Nephron (organoid): ENCODE data around the gene RBM19.

ENCODE experiments used
- H3K27ac Mint-ChIP-seq, 3 experiments: 2 replicates each; pipeline ENCODE4 v1.8.0; 2020; ENCODE audit warnings: mixed read lengths in 3 of 3, mild to moderate bottlenecking in 2 of 3, moderate library complexity in 1 of 3
- H3K27me3 Mint-ChIP-seq: 2 replicates; pipeline ENCODE4 v1.8.0; 2021; ENCODE audit warnings: low read depth, mild to moderate bottlenecking, moderate library complexity, mixed read lengths
- H3K36me3 Mint-ChIP-seq: 2 replicates; pipeline ENCODE4 v1.8.0; 2020; ENCODE audit warnings: low read depth, mixed read lengths
- H3K4me1 Mint-ChIP-seq: 2 replicates; pipeline ENCODE4 v1.8.0; 2020; ENCODE audit warnings: mixed read lengths
- H3K4me3 Mint-ChIP-seq, 3 experiments: 2 replicates each; pipeline ENCODE4 v1.8.0; 2020; ENCODE audit warnings: mild to moderate bottlenecking in 3 of 3, mixed read lengths in 3 of 3, moderate library complexity in 2 of 3
- H3K9me3 Mint-ChIP-seq: 2 replicates; pipeline ENCODE4 v1.8.0; 2020; ENCODE audit warnings: mixed read lengths
- CTCF ChIP-seq, 3 experiments: fragments of 200-600 bp; sonication (generic); IDR thresholded peaks; one replicate each; pipeline ENCODE4 v1.5.0; 2021; ENCODE audit warnings: antibody characterized with exemption in 3 of 3; ENCODE audit not compliant: unreplicated experiment in 3 of 3

RBM19 gene

GRCh38 chr12:113917393-113917792 lies 48.7 kb downstream of the RBM19 start:
- Mint-ChIP-seq H3K36me3 (peaks cover 17% of the 10 kb centered on the region), H3K4me3 (no peak overlapping the region), H3K9me3 (no peaks in the 10 kb centered on the region), H3K27ac (no peak overlapping the region), H3K27me3 (peaks cover 7% of the 10 kb centered on the region), H3K4me1 (no peaks in the 10 kb centered on the region)
- TF ChIP-seq CTCF (IDR thresholded peaks at IDR 0.05; ENCODE audit: unreplicated experiment in 3 of 3): no peak

GRCh38 chr12:113914806-113915205 lies 51.3 kb downstream of the RBM19 start:
- no peak overlapping the region for H3K4me3 Mint-ChIP-seq
- H3K9me3 Mint-ChIP-seq: no peaks in the 10 kb centered on the region
- peaks cover 15% of the 10 kb centered on the region for H3K36me3 Mint-ChIP-seq
- H3K27me3 Mint-ChIP-seq: peaks cover 13% of the 10 kb centered on the region
- H3K27ac Mint-ChIP-seq: no peak overlapping the region
- no peaks in the 10 kb centered on the region for H3K4me1 Mint-ChIP-seq
- no peak for TF ChIP-seq CTCF (IDR thresholded peaks at IDR 0.05; ENCODE audit: unreplicated experiment in 3 of 3)

GRCh38 chr12:113914176-113914575 lies 51.9 kb downstream of the RBM19 start:
- H3K27ac Mint-ChIP-seq: no peak overlapping the region
- peaks cover 13% of the 10 kb centered on the region for H3K27me3 Mint-ChIP-seq
- H3K9me3 Mint-ChIP-seq: no peaks in the 10 kb centered on the region
- no peak for TF ChIP-seq CTCF (IDR thresholded peaks at IDR 0.05; ENCODE audit: unreplicated experiment in 3 of 3)
- H3K36me3 Mint-ChIP-seq: peaks cover 17% of the 10 kb centered on the region
- no peaks in the 10 kb centered on the region for H3K4me1 Mint-ChIP-seq
- H3K4me3 Mint-ChIP-seq: no peak overlapping the region

GRCh38 chr12:113912760-113913329 lies 53.3 kb downstream of the RBM19 start:
- Mint-ChIP-seq H3K4me3 (no peak overlapping the region), H3K9me3 (no peaks in the 10 kb centered on the region), H3K36me3 (peaks cover 14% of the 10 kb centered on the region), H3K27ac (no peak overlapping the region), H3K4me1 (no peaks in the 10 kb centered on the region), H3K27me3 (peaks cover 13% of the 10 kb centered on the region)
- TF ChIP-seq CTCF (IDR thresholded peaks at IDR 0.05; ENCODE audit: unreplicated experiment in 3 of 3): peak; percentile 87 to 92 (median 91)

GRCh38 chr12:113911971-113912759 lies 54.0 kb downstream of the RBM19 start:
- TF ChIP-seq CTCF (IDR thresholded peaks at IDR 0.05; ENCODE audit: unreplicated experiment in 3 of 3): no peak
- Mint-ChIP-seq H3K4me3 (no peak overlapping the region), H3K27ac (no peak overlapping the region), H3K9me3 (no peaks in the 10 kb centered on the region), H3K36me3 (peaks cover 16% of the 10 kb centered on the region), H3K4me1 (no peaks in the 10 kb centered on the region), H3K27me3 (peaks cover 13% of the 10 kb centered on the region)
